Myocyte (in vitro differentiated cells): ENCODE measurements around the gene DRAXIN. TPM values are rescaled to one million over a fixed set of nuclear protein-coding genes. Genes with fewer than 3 reads are reported as not detected.

ENCODE experiments used
- DNase-seq: peaks from one replicate; pipeline ENCODE4 v3.0.0-alpha.2; 2012; ENCODE audit warnings: low read depth
- total RNA-seq: library from RNA; depleted of rRNA; stranded (reverse); fragments of >200 nt; gene quantifications from 2 replicates; pipeline ENCODE4 v1.2.3, GENCODE V29; 2014

The DRAXIN gene
- total RNA-seq, 1 donor from 2014 or later, result 0.53 TPM

- DNase-seq, result no peak
Measured at GRCh38 chr1:11684070-11684469, 7.4 kb upstream of the DRAXIN start.

GRCh38 chr1:11685210-11685752, 6.2 kb upstream of the DRAXIN start:
- no peak for DNase-seq

- DNase-seq, result no peak
Measured at GRCh38 chr1:11688506-11688905, 3.0 kb upstream of the DRAXIN start.

GRCh38 chr1:11690397-11691301, 861 bp upstream of the DRAXIN start:
- DNase-seq, result no peak

- DNase-seq, result no peak
Measured at GRCh38 chr1:11691928-11692711, 610 bp downstream of the DRAXIN start.

- peak; percentile 87 for DNase-seq
Measured at GRCh38 chr1:11693024-11693590, 1.6 kb downstream of the DRAXIN start.

GRCh38 chr1:11693917-11694316, 2.4 kb downstream of the DRAXIN start:
- no peak for DNase-seq

GRCh38 chr1:11695861-11696260, 4.4 kb downstream of the DRAXIN start:
- no peak for DNase-seq

GRCh38 chr1:11697188-11697892, 5.8 kb downstream of the DRAXIN start:
- no peak for DNase-seq

- DNase-seq, result no peak
Measured at GRCh38 chr1:11697893-11698210, 6.3 kb downstream of the DRAXIN start.

GRCh38 chr1:11700601-11701467, 9.3 kb downstream of the DRAXIN start:
- peak; percentile 97 for DNase-seq

- peak; percentile 79 for DNase-seq
Measured at GRCh38 chr1:11701551-11701961, 10.0 kb downstream of the DRAXIN start.

GRCh38 chr1:11701981-11702803, 10.7 kb downstream of the DRAXIN start:
- DNase-seq, result no peak

- no peak for DNase-seq
Measured at GRCh38 chr1:11703357-11704193, 12.1 kb downstream of the DRAXIN start.

- no peak for DNase-seq
Measured at GRCh38 chr1:11704194-11704529, 12.7 kb downstream of the DRAXIN start.

- no peak for DNase-seq
Measured at GRCh38 chr1:11704691-11705475, 13.4 kb downstream of the DRAXIN start.

GRCh38 chr1:11705596-11705995, 14.1 kb downstream of the DRAXIN start:
- no peak for DNase-seq

- DNase-seq, result no peak
Measured at GRCh38 chr1:11706292-11706691, 14.8 kb downstream of the DRAXIN start.
